HL-60 (cell line): ENCODE measurements around the gene MYOM1.
"Not testable (repeated sequence)": the region's sequence is repeated elsewhere in the genome, so short reads cannot be mapped to it uniquely, and the experiment has no call there.

Experiments used
- DNase-seq, 2 experiments: peaks; one replicate each; pipeline ENCODE4 v3.0.0-alpha.2; 2010 to 2020; ENCODE audit warnings: low read depth in 1 of 2, low spot score in 1 of 2
- H3K27ac ChIP-seq: fragments of 250-450 bp; sonication (Bioruptor Pico); replicated peaks from 2 replicates; pipeline ENCODE4 v1.5.1; 2020; ENCODE audit warnings: mild to moderate bottlenecking, moderate library complexity
- H3K27me3 ChIP-seq: fragments of 250-450 bp; sonication (Bioruptor Pico); 2 replicates; pipeline ENCODE4 v1.5.1; 2021; ENCODE audit warnings: mild to moderate bottlenecking, moderate library complexity; ENCODE audit not compliant: insufficient read depth, poor library complexity, severe bottlenecking
- H3K4me3 ChIP-seq: replicated peaks from 2 replicates; pipeline ENCODE4 v1.5.1; 2011; ENCODE audit warnings: mild to moderate bottlenecking, control low read depth, low read length; ENCODE audit not compliant: insufficient read depth
- CTCF ChIP-seq: IDR thresholded peaks from one replicate; pipeline ENCODE4 v1.5.1; 2011; ENCODE audit warnings: low read length, control low read depth, inconsistent platforms; ENCODE audit not compliant: insufficient read depth
- GABPA ChIP-seq: IDR thresholded peaks from 2 replicates; pipeline ENCODE4 v1.6.1; 2012; ENCODE audit warnings: low read depth
- POLR2AphosphoS5 ChIP-seq: IDR thresholded peaks from 2 replicates; pipeline ENCODE4 v1.6.1; 2012; ENCODE audit warnings: low read depth
- REST ChIP-seq: IDR thresholded peaks from 2 replicates; pipeline ENCODE4 v1.6.1; 2012; ENCODE audit warnings: low read depth; ENCODE audit not compliant: insufficient replicate concordance
- SPI1 ChIP-seq: IDR thresholded peaks from 2 replicates; pipeline ENCODE4 v1.6.1; 2012; ENCODE audit warnings: low read depth, mild to moderate bottlenecking, borderline replicate concordance

Gene MYOM1

DNA sequence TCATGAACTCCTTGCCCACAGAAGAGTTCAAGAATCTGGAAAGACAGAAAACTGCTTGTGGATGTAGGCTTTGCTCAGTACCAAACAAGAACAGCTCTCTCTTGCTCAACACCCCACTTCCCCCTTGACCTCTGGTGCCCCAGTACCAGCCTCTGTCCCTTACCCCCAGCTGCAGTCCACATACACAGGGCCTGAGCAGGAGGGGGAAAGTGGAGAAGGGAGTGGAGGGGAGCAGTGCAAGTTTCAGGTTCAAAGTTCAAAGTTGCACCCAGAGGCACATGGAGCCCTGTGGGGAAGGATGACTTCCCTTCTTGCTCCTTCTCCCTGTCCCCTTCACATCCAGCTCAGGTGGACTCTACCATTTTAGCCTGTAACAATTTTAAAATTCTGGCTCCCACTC lies 145.7 kb downstream of the MYOM1 start:
- peak; percentile 49 to 70 for DNase-seq
- H3K27ac ChIP-seq, result no peak overlapping the region
- no peaks in the 10 kb centered on the region for H3K27me3 ChIP-seq
- H3K4me3 ChIP-seq, result no peak overlapping the region
- TF ChIP-seq POLR2AphosphoS5, result no peak
- peak; percentile 61 for TF ChIP-seq SPI1
- no peak for TF ChIP-seq REST
- TF ChIP-seq CTCF, result no peak
- no peak for TF ChIP-seq GABPA

DNA sequence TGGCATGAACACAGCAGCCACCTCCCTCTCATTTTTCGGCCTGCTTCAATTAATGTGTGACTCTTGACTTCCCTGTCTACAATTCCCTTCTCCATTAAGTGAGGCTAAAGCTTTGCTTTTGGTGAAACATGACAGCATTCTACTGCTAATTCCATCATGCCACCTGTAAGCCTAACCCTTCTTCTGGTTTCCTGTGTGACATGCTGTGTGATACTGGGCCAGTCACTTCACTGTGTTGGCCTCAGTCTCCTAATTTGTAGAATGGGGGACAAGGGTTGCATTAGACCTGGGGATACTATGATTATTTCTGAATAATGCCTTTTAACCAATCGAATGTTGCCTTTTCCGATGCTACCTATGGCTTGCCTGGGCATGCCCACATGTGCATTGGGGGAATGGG lies 146.4 kb downstream of the MYOM1 start:
- not testable (repeated sequence) for H3K27ac ChIP-seq, H3K27me3 ChIP-seq, DNase-seq

GRCh38 chr18:3071676-3072075 lies 148.1 kb downstream of the MYOM1 start:
- no peak for DNase-seq
- TF ChIP-seq POLR2AphosphoS5, result no peak
- TF ChIP-seq CTCF, result no peak
- TF ChIP-seq SPI1, result no peak
- no peak for TF ChIP-seq REST
- TF ChIP-seq GABPA, result no peak
- Histone ChIP-seq H3K27me3 (no peaks in the 10 kb centered on the region), H3K4me3 (no peak overlapping the region), H3K27ac (no peak overlapping the region)

More for the DNA sequence above, 146.4 kb downstream of the MYOM1 start:
- not testable (repeated sequence) for H3K4me3 ChIP-seq

GRCh38 chr18:3069671-3070433 lies 149.9 kb downstream of the MYOM1 start:
- Histone ChIP-seq H3K27me3 (no peaks in the 10 kb centered on the region), H3K27ac (peak overlapping the region; percentile 25), H3K4me3 (no peak overlapping the region)
- TF ChIP-seq POLR2AphosphoS5 (peak; percentile 52; the same call in 1 of the 2 replicates), SPI1 (no peak)
- peak in 1 of 2 experiments; percentile 30 for DNase-seq

GRCh38 chr18:3067722-3068121 lies 152.0 kb downstream of the MYOM1 start:
- H3K4me3 ChIP-seq, result no peak overlapping the region
- H3K27ac ChIP-seq, result no peak overlapping the region
- DNase-seq, result no peak
- TF ChIP-seq REST (no peak), SPI1 (no peak), POLR2AphosphoS5 (no peak), CTCF (no peak), GABPA (no peak)
- H3K27me3 ChIP-seq, result no peaks in the 10 kb centered on the region
